Hematopoietic multipotent progenitor cell treated with erythropoietin and hydrocortisone succinate and interleukin-3 and kit ligand, for 6 days (in vitro differentiated cells): ENCODE data around the gene BAK1.
"Not testable (repeated sequence)": the region's sequence is repeated elsewhere in the genome, so short reads cannot be mapped to it uniquely, and the experiment has no call there.

Source experiments
- DNase-seq: peaks from one replicate; pipeline ENCODE4 v3.0.0-alpha.2; 2015

Gene BAK1

DNA sequence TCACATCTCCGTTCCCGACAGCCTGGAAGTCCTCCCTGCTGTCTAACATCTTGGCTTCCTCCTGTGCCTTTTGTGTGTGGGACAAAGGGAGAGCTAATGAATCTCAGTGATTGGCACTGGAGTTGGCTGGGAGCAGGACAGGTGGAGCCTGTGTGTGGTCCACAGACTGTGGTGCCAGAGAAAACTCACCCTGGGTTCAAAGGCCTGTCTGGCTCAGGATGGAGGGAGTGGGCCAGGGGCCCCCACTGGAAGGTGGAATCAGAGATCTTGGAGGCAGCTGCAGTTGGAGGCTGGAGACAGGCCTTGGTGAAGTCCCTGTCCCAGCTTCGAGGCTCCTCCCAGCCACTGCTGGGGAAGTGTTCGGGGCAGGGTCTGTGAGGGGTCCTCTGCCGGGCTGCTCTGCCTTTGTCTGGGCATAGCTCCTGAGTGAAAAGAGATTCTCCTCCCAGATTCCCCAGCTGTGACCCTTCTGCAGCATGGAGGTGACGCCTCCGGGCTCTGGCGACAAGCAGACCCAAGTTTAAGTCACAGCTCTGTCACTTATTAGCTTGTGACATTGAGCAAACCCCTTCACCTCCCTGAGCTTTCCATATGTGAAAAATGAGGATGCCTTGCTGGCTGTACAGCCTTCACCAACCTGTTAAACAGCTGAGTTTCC lies 27.2 kb upstream of the BAK1 start:
- no peak for DNase-seq

DNA sequence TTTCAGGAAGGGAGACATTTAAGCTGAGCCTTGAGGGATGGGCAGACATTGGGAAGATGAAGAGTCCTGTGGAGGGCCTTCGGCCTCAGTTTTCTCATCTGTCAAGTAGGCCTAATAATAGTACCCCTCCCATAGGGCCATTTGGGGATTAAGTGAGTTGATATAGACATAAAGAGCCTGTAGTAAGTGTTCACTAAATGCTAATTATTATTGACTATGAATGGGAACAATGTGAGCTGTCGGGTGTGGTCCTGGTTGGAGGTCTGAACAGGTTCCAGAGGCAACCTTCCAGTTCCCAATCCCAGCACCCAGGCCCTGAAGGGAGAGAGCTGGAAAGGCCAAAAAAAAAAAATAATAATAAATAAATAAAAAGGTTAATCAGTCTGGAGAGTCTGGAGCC lies 26.6 kb upstream of the BAK1 start:
- no peak for DNase-seq

DNA sequence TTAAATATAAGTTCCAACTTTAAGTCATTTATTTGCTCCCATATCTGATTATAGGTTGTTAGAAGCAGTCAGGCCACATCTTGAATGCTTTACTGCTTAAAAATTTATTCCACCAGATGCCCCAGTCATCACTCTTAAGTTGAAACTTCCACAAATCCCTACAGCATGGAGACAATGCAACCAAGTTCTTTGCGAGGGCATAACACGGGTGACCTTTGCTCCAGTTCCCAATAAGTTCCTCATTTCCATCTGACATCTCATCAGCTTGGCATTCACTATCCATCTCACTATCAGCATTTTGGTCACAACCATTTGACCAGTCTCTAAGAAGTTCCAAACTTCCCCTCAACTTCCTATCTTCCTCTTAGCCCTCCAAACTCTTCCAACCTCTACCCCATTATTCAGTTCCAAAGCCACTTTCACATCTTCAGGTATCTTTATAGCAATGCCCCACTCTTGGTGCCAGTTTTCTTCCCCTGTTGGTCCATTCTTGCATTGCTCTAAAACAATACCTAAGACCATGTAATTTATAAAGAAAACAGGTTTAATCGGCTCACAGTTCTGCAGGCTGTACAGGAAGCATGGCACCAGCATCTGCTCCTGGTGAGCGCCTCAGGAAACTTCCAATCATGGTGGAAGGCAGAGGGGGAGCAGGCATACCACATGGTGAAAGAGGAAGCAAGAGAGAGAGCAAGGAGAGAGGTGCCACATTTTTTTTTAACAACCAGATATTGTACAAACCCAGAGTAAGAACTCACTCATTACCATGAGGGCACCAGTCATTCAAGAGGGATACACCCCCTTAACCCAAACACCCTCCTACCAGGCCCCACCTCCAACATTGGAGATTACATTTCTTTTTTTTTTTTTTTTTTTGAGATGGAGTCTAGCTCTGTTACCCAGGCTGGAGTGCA lies 25.1 kb upstream of the BAK1 start:
- no peak for DNase-seq

GRCh38 chr6:33602180-33602579 lies 22.1 kb upstream of the BAK1 start:
- peak; percentile 68 for DNase-seq

GRCh38 chr6:33600761-33601160 lies 20.7 kb upstream of the BAK1 start:
- DNase-seq, result no peak

- DNase-seq, result no peak
Observed at GRCh38 chr6:33599413-33599938, 19.4 kb upstream of the BAK1 start.

- DNase-seq, result no peak
Observed at GRCh38 chr6:33597551-33598322, 17.7 kb upstream of the BAK1 start.

- not testable (repeated sequence) for DNase-seq
Observed at GRCh38 chr6:33596894-33597293, 16.8 kb upstream of the BAK1 start.

DNA sequence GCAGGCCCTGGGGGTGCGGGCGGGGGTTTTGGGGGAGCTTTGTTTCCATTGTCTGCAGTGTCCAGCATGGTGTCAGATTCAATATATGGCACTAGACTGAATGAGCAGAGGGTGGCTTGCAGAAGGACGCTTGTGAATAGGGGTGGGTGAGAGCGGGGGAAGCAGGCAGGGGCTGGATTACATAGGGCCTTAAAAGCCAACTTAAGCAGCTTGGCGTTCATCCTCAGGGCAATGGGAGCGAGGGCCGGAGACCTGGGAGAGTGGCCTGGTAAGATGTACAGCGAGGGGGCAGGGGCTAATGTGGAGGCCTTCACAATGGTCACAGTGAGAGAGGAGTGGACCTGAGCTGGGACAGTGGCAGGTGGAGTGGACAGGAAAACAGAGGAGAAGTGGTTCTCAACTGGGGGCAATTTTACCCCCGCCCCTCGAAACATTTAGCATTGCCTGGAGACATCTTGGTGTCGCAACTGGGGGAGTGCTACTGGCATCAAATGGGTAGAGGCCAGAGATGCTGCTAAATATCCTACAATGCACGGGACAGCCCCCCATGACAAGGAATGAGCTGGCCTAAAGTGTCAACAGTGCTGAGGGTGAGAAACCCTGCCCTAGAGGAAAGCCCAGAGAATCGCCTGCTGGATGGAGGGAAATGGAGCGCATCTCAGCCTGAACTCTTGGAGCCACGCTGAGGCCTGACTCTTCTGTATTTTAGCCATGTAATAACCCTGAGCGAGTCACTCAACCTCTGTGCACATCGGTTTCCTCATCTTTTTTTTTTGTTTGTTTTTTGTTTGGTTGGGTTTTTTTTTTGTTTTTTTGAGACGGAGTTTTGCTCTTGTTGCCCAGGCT lies 15.1 kb upstream of the BAK1 start:
- DNase-seq, result no peak

- DNase-seq, result no peak
Observed at GRCh38 chr6:33593414-33593727, 13.3 kb upstream of the BAK1 start.

GRCh38 chr6:33592595-33593413 lies 12.7 kb upstream of the BAK1 start:
- no peak for DNase-seq

DNA sequence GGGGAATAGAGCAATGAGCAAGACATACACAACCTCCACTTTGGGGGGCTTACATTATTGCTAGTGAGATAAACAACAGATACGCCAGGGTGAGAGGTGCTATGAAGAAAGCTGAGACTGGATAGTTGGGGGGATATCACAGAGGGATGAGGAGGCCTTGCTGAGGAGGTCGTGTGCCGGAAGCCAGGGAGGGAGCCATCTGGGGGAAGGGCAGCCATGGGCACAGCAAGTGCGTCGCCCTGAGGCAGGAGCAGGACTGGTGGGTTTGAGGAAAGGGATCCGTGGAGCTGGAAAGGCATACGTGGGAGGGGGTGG lies 12.2 kb upstream of the BAK1 start:
- no peak for DNase-seq

GRCh38 chr6:33591424-33592032 lies 11.5 kb upstream of the BAK1 start:
- no peak for DNase-seq

DNA sequence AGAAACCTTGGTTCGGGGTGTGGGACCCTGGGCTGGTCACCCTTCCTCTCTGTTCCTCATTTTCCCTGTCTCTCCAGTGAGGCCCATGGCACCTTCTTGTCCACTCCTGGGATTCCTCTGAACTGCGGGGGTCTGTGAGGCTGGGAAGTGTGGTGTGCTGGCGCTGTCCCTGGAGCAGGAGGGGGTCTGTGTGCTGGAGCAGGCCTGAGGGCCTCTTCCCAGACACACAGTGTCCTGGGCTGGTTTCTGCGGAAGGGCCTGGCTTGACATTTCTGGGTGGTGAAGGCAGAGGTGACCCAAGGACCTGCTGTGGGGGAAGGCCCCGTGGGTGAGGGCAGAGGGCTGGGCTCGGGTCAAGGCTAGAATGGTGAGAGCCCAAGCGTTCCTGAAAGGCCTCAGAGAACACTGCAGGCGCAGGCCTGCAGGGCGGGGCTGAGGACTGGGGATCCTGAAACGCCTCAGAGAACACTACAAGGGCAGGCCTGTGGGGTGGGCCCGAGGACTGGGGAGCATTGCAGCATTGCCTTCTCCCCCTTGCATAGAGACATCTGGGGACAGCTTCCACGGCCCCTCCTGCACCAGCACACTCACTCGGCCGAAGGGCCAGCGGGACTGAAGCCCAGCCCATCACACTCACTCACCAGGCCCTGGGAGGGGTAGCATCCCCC lies 10.6 kb upstream of the BAK1 start:
- DNase-seq, result no peak

DNA sequence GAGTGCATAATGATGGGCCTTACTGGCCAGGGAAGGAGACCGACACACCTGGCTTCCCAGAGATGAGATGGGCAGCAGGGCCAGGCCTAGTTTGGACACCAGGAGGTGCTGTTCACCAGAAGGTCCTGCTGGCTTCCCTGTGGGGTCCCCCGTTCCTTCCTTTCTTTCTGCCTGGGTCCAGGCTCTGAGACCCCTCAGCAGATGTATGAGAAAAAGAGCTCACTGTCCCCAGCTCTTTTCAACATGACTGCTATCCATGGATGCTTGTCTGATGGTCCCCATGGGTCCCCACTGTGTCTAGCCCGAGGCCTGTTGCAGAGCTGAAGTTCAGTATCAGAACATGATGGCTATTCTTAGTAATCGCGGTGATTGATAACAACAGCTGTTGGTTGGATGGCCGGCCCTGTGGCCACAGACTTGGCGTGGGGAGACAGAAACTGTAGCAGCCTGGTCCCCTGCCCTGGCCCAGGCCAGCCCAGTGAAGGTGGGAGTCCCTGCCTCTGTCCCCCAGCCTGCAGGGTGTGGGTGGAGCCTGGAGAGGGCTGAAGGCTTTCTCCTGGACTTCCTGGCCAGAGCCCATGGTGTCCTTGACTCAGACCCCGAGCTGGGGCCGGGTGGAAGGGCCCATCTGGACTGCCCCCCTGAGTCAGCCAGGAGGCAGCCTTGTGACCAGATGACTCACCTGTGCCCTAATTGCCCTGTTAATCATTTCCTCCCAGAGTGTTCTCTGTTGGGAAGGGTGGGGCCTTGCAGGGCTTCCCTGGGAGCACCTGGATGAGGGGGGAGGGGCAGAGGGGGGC lies 9.9 kb upstream of the BAK1 start:
- peak; percentile 69 for DNase-seq

- DNase-seq, result no peak
Observed at GRCh38 chr6:33589392-33589730, 9.3 kb upstream of the BAK1 start.

- DNase-seq, result no peak
Observed at GRCh38 chr6:33588894-33589293, 8.8 kb upstream of the BAK1 start.

DNA sequence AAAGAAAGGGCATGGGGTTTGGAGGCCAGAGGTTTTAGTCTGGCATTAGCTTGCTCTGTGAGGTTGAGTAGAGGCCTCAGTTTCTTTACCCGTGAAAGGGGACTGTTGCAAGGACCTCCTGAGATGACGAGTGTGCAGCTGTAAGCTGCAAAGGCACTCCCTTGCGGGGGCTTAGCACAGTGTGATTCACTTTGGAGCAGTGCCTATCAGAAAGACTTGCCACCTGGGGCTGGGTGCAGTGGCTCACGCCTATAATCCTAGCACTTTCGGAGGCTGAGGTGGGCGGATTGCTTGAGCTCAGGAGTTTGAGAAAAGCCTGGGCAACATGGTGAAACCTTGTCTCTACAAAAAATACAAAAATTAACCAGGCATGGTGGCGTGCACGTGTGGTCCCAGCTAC lies 7.5 kb upstream of the BAK1 start:
- DNase-seq, result no peak

- no peak for DNase-seq
Observed at GRCh38 chr6:33586108-33586640, 6.1 kb upstream of the BAK1 start.
